GM23338 (cell line): Measurements from ENCODE around the gene GNG12. TPM values are rescaled to one million over a fixed set of nuclear protein-coding genes. Genes with fewer than 3 reads are reported as not detected.

Experiments
- ATAC-seq: fragments of 200-7000 bp; cut with Tn5 transposase; 3 replicates; pipeline ENCODE4 v1.9.1; 2020
- DNase-seq: peaks from one replicate; pipeline ENCODE4 v3.0.0-alpha.2; 2015; ENCODE audit warnings: low spot score
- H2AFZ ChIP-seq: fragments of 200-600 bp; sonication (generic); 2 replicates; pipeline ENCODE4 v1.8.0; 2016; ENCODE audit warnings: antibody characterized with exemption, mild to moderate bottlenecking, moderate library complexity
- H3F3A ChIP-seq: fragments of 200-600 bp; sonication (generic); replicated peaks from 2 replicates; pipeline ENCODE4 v1.8.0; 2017; ENCODE audit warnings: antibody characterized with exemption, mixed run types, low read depth
- H3K27ac ChIP-seq: fragments of 200-600 bp; sonication (generic); 2 replicates; pipeline ENCODE4 v1.6.1; 2016; ENCODE audit warnings: low read depth
- H3K27me3 ChIP-seq: fragments of 200-600 bp; sonication (generic); 2 replicates; pipeline ENCODE4 v1.8.0; 2016; ENCODE audit warnings: mild to moderate bottlenecking, mixed run types, moderate library complexity; ENCODE audit not compliant: insufficient read depth
- H3K36me3 ChIP-seq: fragments of 200-600 bp; sonication (generic); 2 replicates; pipeline ENCODE4 v1.8.0; 2016; ENCODE audit warnings: mild to moderate bottlenecking; ENCODE audit not compliant: insufficient read depth
- H3K4me1 ChIP-seq: fragments of 200-600 bp; sonication (generic); 2 replicates; pipeline ENCODE4 v1.8.0; 2016; ENCODE audit warnings: mild to moderate bottlenecking, moderate library complexity; ENCODE audit not compliant: insufficient read depth
- H3K4me2 ChIP-seq: fragments of 200-600 bp; sonication (generic); 2 replicates; pipeline ENCODE4 v1.7.1; 2017; ENCODE audit warnings: mixed run types
- H3K4me3 ChIP-seq: fragments of 200-600 bp; sonication (generic); 2 replicates; pipeline ENCODE4 v1.6.1; 2016; ENCODE audit warnings: mixed run types
- H3K79me2 ChIP-seq: fragments of 200-600 bp; sonication (generic); replicated peaks from 2 replicates; pipeline ENCODE4 v1.8.0; 2017; ENCODE audit warnings: mild to moderate bottlenecking; ENCODE audit not compliant: insufficient read depth
- H3K9me2 ChIP-seq: fragments of 200-600 bp; sonication (generic); 2 replicates; pipeline ENCODE4 v1.8.0; 2017; ENCODE audit not compliant: insufficient read depth
- H4K20me1 ChIP-seq: fragments of 200-600 bp; sonication (generic); replicated peaks from 2 replicates; pipeline ENCODE4 v1.8.0; 2017; ENCODE audit warnings: mild to moderate bottlenecking; ENCODE audit not compliant: insufficient read depth
- H3K27ac Mint-ChIP-seq: 2 replicates; pipeline ENCODE4 v1.8.0; 2020; ENCODE audit warnings: inconsistent platforms, mild to moderate bottlenecking, moderate library complexity, mixed read lengths
- H3K27me3 Mint-ChIP-seq: 3 replicates; pipeline ENCODE4 v1.8.0; 2022; ENCODE audit warnings: low read depth, mild to moderate bottlenecking, moderate library complexity, mixed read lengths, inconsistent platforms; ENCODE audit not compliant: insufficient read depth, poor library complexity
- H3K36me3 Mint-ChIP-seq: 3 replicates; pipeline ENCODE4 v1.8.0; 2021; ENCODE audit warnings: low read depth, mild to moderate bottlenecking, inconsistent platforms, moderate library complexity, mixed read lengths
- H3K4me1 Mint-ChIP-seq: 3 replicates; pipeline ENCODE4 v1.8.0; 2020; ENCODE audit warnings: mild to moderate bottlenecking, inconsistent platforms, mixed read lengths
- H3K4me3 Mint-ChIP-seq: 3 replicates; pipeline ENCODE4 v1.8.0; 2021; ENCODE audit warnings: moderate library complexity, mild to moderate bottlenecking, inconsistent platforms, mixed read lengths
- H3K9me3 Mint-ChIP-seq: 3 replicates; pipeline ENCODE4 v1.8.0; 2020; ENCODE audit warnings: moderate library complexity, mild to moderate bottlenecking, inconsistent platforms, mixed read lengths
- CTCF ChIP-seq, 2 experiments: fragments of 200-600 bp in 1 of 2; sonication (generic) in 1 of 2; conservative IDR thresholded peaks; 2 replicates each; pipeline versions ENCODE4 v1.5.1 to v1.6.1; 2016 to 2017; ENCODE audit warnings: antibody characterized with exemption in 2 of 2, low read depth in 2 of 2, mild to moderate bottlenecking in 2 of 2, moderate library complexity in 1 of 2
- ETS1 ChIP-seq: IDR thresholded peaks from 2 replicates; pipeline ENCODE4 v1.6.1; 2016; ENCODE audit warnings: antibody characterized with exemption
- EZH2 ChIP-seq: fragments of 200-600 bp; sonication (generic); IDR thresholded peaks from one replicate; pipeline ENCODE4 v1.8.0; 2017; ENCODE audit warnings: antibody characterized with exemption, mild to moderate bottlenecking, low read depth; ENCODE audit not compliant: unreplicated experiment
- EZH2phosphoT487 ChIP-seq: fragments of 200-600 bp; sonication (generic); IDR thresholded peaks from one replicate; pipeline ENCODE4 v1.8.1; 2018; ENCODE audit warnings: antibody characterized with exemption; ENCODE audit not compliant: unreplicated experiment
- JUNB ChIP-seq: IDR thresholded peaks from one replicate; pipeline ENCODE4 v1.6.1; 2016; ENCODE audit warnings: antibody characterized with exemption; ENCODE audit not compliant: unreplicated experiment
- POLR2AphosphoS5 ChIP-seq: IDR thresholded peaks from 2 replicates; pipeline ENCODE4 v1.6.1; 2016; ENCODE audit warnings: antibody characterized with exemption, low read depth
- STAT1 ChIP-seq: IDR thresholded peaks from one replicate; pipeline ENCODE4 v1.6.1; 2016; ENCODE audit warnings: antibody characterized with exemption; ENCODE audit not compliant: unreplicated experiment
- ZNF114 ChIP-seq: fragments of 250-450 bp; sonication (Bioruptor Pico); IDR thresholded peaks from 2 replicates; pipeline ENCODE4 v1.5.0; 2020; ENCODE audit warnings: mild to moderate bottlenecking, moderate library complexity
- polyA plus RNA-seq: library from polyadenylated mRNA; unstranded; fragments of >200 nt; fragmentation: Nextera tagmentation; extraction: Ambion mirVana; gene quantifications from 2 replicates; pipeline ENCODE4 v1.2.1, GENCODE V29; 2016
- total RNA-seq: library from RNA; depleted of rRNA; stranded (reverse); fragments of >200 nt; shearing (Covaris generic); gene quantifications from 2 replicates; pipeline ENCODE4 v1.2.3, GENCODE V29; 2014

Gene GNG12
- total and polyA plus RNA-seq, 2 experiments from 2014 or later, result 13.4 to 33.0 TPM

DNA sequence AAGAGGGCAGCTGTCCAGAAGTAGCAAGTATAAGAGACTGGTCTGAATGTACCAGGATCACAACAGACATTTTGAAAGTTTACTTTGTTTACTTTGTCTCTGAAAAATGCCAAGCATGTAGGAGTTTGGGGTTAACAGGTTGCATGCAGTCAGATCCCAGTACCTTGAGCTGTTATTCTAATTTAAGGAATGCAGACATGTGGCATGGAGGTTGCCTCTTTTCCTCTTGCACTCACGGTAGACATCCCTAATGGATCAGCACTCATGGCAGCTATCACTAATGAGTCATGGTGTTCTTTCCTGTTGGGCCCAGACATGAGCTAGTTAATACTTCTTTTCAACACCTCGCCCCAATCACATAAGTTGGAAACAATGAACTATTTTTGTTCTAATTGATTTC lies 81.0 kb downstream of the GNG12 start:
- peaks cover 68% of the 10 kb centered on the region for H3K4me1 Mint-ChIP-seq
- ATAC-seq, result no peak

GRCh38 chr1:67750691-67751054 lies 82.6 kb downstream of the GNG12 start:
- ATAC-seq (no peak), DNase-seq (no peak)
- Histone ChIP-seq H3K4me3 (no peak overlapping the region), H3K36me3 (no peaks in the 10 kb centered on the region), H3K79me2 (no peaks in the 10 kb centered on the region), H4K20me1 (no peaks in the 10 kb centered on the region; the same call in 1 of the 2 replicates), H3K9me2 (no peaks in the 10 kb centered on the region), H3K27me3 (peaks cover 5% of the 10 kb centered on the region; the same call in 1 of the 2 replicates), H3K4me2 (peak overlapping the region; percentile 50), H3F3A (no peaks in the 10 kb centered on the region), H2AFZ (no peak overlapping the region), H3K4me1 (peaks cover 61% of the 10 kb centered on the region), H3K27ac (peak overlapping the region; percentile 84; the same call in 1 of the 2 replicates)
- Mint-ChIP-seq H3K4me3 (no peak overlapping the region), H3K4me1 (peaks cover 83% of the 10 kb centered on the region), H3K36me3 (no peaks in the 10 kb centered on the region; the same call in 2 of the 3 replicates), H3K27me3 (peaks cover 9% of the 10 kb centered on the region), H3K27ac (peak overlapping the region; percentile 68; the same call in 1 of the 2 replicates), H3K9me3 (no peaks in the 10 kb centered on the region)
- no peak for TF ChIP-seq POLR2AphosphoS5
- TF ChIP-seq EZH2phosphoT487, result no peak
- TF ChIP-seq ZNF114 (CRISPR knock-in tag), result no peak
- no peak for TF ChIP-seq JUNB
- no peak for TF ChIP-seq EZH2

More for the DNA sequence above, 81.0 kb downstream of the GNG12 start:
- Histone ChIP-seq H3K79me2 (no peaks in the 10 kb centered on the region), H3K36me3 (no peaks in the 10 kb centered on the region), H3K4me1 (peaks cover 52% of the 10 kb centered on the region), H2AFZ (no peak overlapping the region), H4K20me1 (no peaks in the 10 kb centered on the region; the same call in 1 of the 2 replicates), H3K27me3 (0 out of 2 replicates have a peak, but pooled peaks cover 4% of the 10 kb centered on the region), H3K9me2 (no peaks in the 10 kb centered on the region), H3K27ac (no peak overlapping the region), H3F3A (no peaks in the 10 kb centered on the region), H3K4me2 (no peak overlapping the region), H3K4me3 (no peak overlapping the region)
- H3K36me3 Mint-ChIP-seq, result no peaks in the 10 kb centered on the region; the same call in 2 of the 3 replicates
- peaks cover 6% of the 10 kb centered on the region for H3K27me3 Mint-ChIP-seq
- H3K9me3 Mint-ChIP-seq, result no peaks in the 10 kb centered on the region
- no peak overlapping the region for H3K27ac Mint-ChIP-seq
- TF ChIP-seq ETS1 (no peak), CTCF (conservative IDR thresholded peaks at IDR 0.05; ENCODE audit: low read depth in 2 of 2) (no peak), STAT1 (no peak)
- peak; percentile 50 for DNase-seq
- no peak overlapping the region for H3K4me3 Mint-ChIP-seq
